HepG2 (cell line): ENCODE measurements around the gene ACSL4. TPM values are rescaled to one million over a fixed set of nuclear protein-coding genes. Genes with fewer than 3 reads are reported as not detected.

ENCODE experiments used
- ATAC-seq: fragments of 200-7000 bp; cut with Tn5 transposase; 3 replicates; pipeline ENCODE4 v1.9.1; 2020; ENCODE audit warnings: mild to moderate bottlenecking, moderate library complexity
- BruUV-seq: library from RNA; stranded (reverse); fragments of 400-500 nt; replicated peaks from 2 replicates; lab custom pipeline; 2021; lab: Mats Ljungman, UMichigan
- CTCF ChIA-PET: fragments of 300-600 bp; formaldehyde crosslinking; extraction: SDS; loops from one replicate; lab custom pipeline; 2021; ENCODE audit warnings: low total read pairs, inconsistent platforms, low intra/inter-chr PET ratio; lab: Yijun Ruan, JAX
- POLR2A ChIA-PET: fragments of 350-600 bp; sonication (Branson Sonifier 250); formaldehyde crosslinking; loops from one replicate; lab custom pipeline; 2020; ENCODE audit warnings: antibody characterized with exemption, inconsistent platforms; lab: Yijun Ruan, JAX
- DNase-seq: peaks from one replicate; pipeline ENCODE4 v3.0.0-alpha.2; 2015; ENCODE audit warnings: low spot score
- FAIRE-seq: peaks from 3 replicates; lab custom pipeline; 2011; peaks lifted over from hg19 to GRCh38; lab: Jason Lieb, UNC
- H2AFZ ChIP-seq: one replicate; pipeline ENCODE4 v1.6.1; 2011; ENCODE audit warnings: low read length, inconsistent platforms
- H3K27ac ChIP-seq: fragments of 300-600 bp; 3 replicates; pipeline ENCODE4 v1.8.0; 2011; ENCODE audit warnings: mixed run types, mild to moderate bottlenecking, mixed read lengths, low read length, inconsistent platforms; ENCODE audit not compliant: insufficient read depth; ENCODE audit errors: extremely low read length
- H3K27me3 ChIP-seq, 2 experiments: fragments of 200-600 bp in 1 of 2; 2 replicates in 1 of 2; 3 replicates in 1 of 2; pipeline versions ENCODE4 v1.6.0 to v1.8.0; 2011; ENCODE audit warnings: low read length in 2 of 2, mild to moderate bottlenecking in 2 of 2, moderate library complexity in 2 of 2, inconsistent platforms in 1 of 2; ENCODE audit not compliant: insufficient read depth in 2 of 2, control insufficient read depth in 1 of 2
- H3K36me3 ChIP-seq, 2 experiments: fragments of 200-600 bp in 1 of 2; replicated peaks in 1 of 2; 2 replicates in 1 of 2; 3 replicates in 1 of 2; pipeline versions ENCODE4 v1.5.1 to v1.8.0; 2011; ENCODE audit warnings: low read length in 2 of 2, inconsistent platforms in 1 of 2; ENCODE audit not compliant: insufficient read depth in 2 of 2, control insufficient read depth in 1 of 2
- H3K4me1 ChIP-seq: 2 replicates; pipeline ENCODE4 v1.5.1; 2012; ENCODE audit warnings: low read length, inconsistent platforms; ENCODE audit not compliant: insufficient read depth
- H3K4me2 ChIP-seq: 2 replicates; pipeline ENCODE4 v1.6.0; 2011; ENCODE audit warnings: low read depth, low read length, inconsistent platforms
- H3K4me3 ChIP-seq, 3 experiments: fragments of 200-600 bp in 1 of 3; sonication (generic), shearing (Covaris generic) in 1 of 3; replicated peaks in 1 of 3; 2 replicates each; pipeline ENCODE4 v1.5.1; 2011 to 2016; ENCODE audit warnings: low read length in 3 of 3, inconsistent platforms in 2 of 3, low read depth in 2 of 3, mild to moderate bottlenecking in 2 of 3, control low read depth in 1 of 3, mixed read lengths in 1 of 3; ENCODE audit not compliant: insufficient read depth in 1 of 3
- H3K79me2 ChIP-seq: one replicate; pipeline ENCODE4 v1.6.1; 2011; ENCODE audit warnings: low read length, inconsistent platforms; ENCODE audit not compliant: insufficient read depth
- H3K9ac ChIP-seq: 2 replicates; pipeline ENCODE4 v1.6.0; 2011; ENCODE audit warnings: mild to moderate bottlenecking, low read depth, low read length, inconsistent platforms; ENCODE audit not compliant: insufficient read depth
- H3K9me3 ChIP-seq: 2 replicates; pipeline ENCODE4 v1.5.1; 2012; ENCODE audit warnings: mild to moderate bottlenecking, low read length
- H4K20me1 ChIP-seq: 2 replicates; pipeline ENCODE4 v1.6.0; 2011; ENCODE audit warnings: inconsistent platforms, mild to moderate bottlenecking, low read length, moderate library complexity; ENCODE audit not compliant: insufficient read depth
- IKZF1 ChIP-seq: fragments of 450-650 bp; IDR thresholded peaks from 2 replicates; pipeline ENCODE4 v1.7.1; 2016
- KIAA2018 ChIP-seq: sonication (generic); formaldehyde crosslinking; IDR thresholded peaks from 2 replicates; pipeline ENCODE4 v1.5.0; 2020; ENCODE audit warnings: mild to moderate bottlenecking, missing genetic modification reagents, borderline replicate concordance
- NR2F1 ChIP-seq, 2 experiments: fragments of 450-650 bp in 1 of 2; formaldehyde crosslinking in 1 of 2; IDR thresholded peaks; 2 replicates each; pipeline versions ENCODE4 v1.5.0 to v1.6.1; 2016 to 2020; ENCODE audit warnings: mild to moderate bottlenecking in 1 of 2, missing compliant biosample characterization in 1 of 2, missing genetic modification reagents in 1 of 2, moderate library complexity in 1 of 2
- ONECUT2 ChIP-seq: sonication (generic); formaldehyde crosslinking; IDR thresholded peaks from 2 replicates; pipeline ENCODE4 v1.4.0; 2020; ENCODE audit warnings: missing genetic modification reagents
- PAF1 ChIP-seq: IDR thresholded peaks from 2 replicates; pipeline ENCODE4 v1.6.1; 2016; ENCODE audit warnings: missing genetic modification reagents, missing compliant biosample characterization
- SKIL ChIP-seq: sonication (generic); formaldehyde crosslinking; IDR thresholded peaks from 2 replicates; pipeline ENCODE4 v1.8.0; 2022; ENCODE audit warnings: missing genetic modification reagents, mild to moderate bottlenecking, moderate library complexity, borderline replicate concordance
- TFAP4 ChIP-seq: sonication (generic); IDR thresholded peaks from 2 replicates; pipeline ENCODE4 v1.6.1; 2016; ENCODE audit warnings: low read depth, borderline replicate concordance
- THAP9 ChIP-seq: sonication (generic); formaldehyde crosslinking; IDR thresholded peaks from 2 replicates; pipeline ENCODE4; 2020; ENCODE audit warnings: missing genetic modification reagents, mild to moderate bottlenecking, borderline replicate concordance
- ZBTB38 ChIP-seq: sonication (generic); formaldehyde crosslinking; IDR thresholded peaks from 2 replicates; pipeline ENCODE4 v1.5.1; 2020; ENCODE audit warnings: mild to moderate bottlenecking, missing genetic modification reagents
- WGBS: methylation state at CpG from one replicate; pipeline ENCODE4 v1.1.6; 2017; ENCODE audit warnings: low lambda C conversion rate; 5-methylcytosine and 5-hydroxymethylcytosine counted together
- in situ Hi-C: cut with HindIII; loops from 2 replicates; pipeline ENCODE4 v1.10.0; 2017; ENCODE audit warnings: low pct_unique_long_range_greater_than_20kb; ENCODE audit not compliant: extremely low pct_ligation_motif_present
- intact Hi-C: fragments of 100-400 bp; cut with micrococcal nuclease; formaldehyde crosslinking; loops from one replicate; pipeline ENCODE4 v1.10.0; 2022; ENCODE audit not compliant: unreplicated experiment
- polyA plus RNA-seq, 8 experiments: library from polyadenylated mRNA; depleted of rRNA in 3 of 8; stranded (reverse) in 7 of 8; unstranded in 1 of 8; fragments of >200 nt; fragmentation: Illumina TruSeq in 4 of 8; extraction: Trizol in 4 of 8; gene quantifications; 2 replicates each; pipeline versions ENCODE4 v1.2.1 to v1.2.3, GENCODE V29; 2011 to 2016; ENCODE audit warnings: low read depth in 4 of 8, missing spikeins in 1 of 8, mixed read lengths in 1 of 8; ENCODE audit not compliant: insufficient read depth in 1 of 8
- total RNA-seq, 5 experiments: library from RNA; depleted of rRNA; stranded (reverse); fragments of >200 nt; fragmentation: Illumina TruSeq; extraction: Trizol; gene quantifications; 2 replicates each; pipeline ENCODE4 v1.2.3, GENCODE V29; 2016; ENCODE audit warnings: low read depth in 1 of 5

The ACSL4 gene
- total and polyA plus RNA-seq, 2 of the 13 experiments (the other 11 are each of a cell fraction or from before 2014, with no cell fraction given) = 207 to 316 TPM

GRCh38 chrX:109753256-109753655, 20.2 kb upstream of the ACSL4 start (continued):
- no peak for TF ChIP-seq TFAP4
- TF ChIP-seq NR2F1 (CRISPR knock-in tag; IDR thresholded peaks at IDR 0.05) = no peak
- TF ChIP-seq IKZF1 = no peak
- TF ChIP-seq, all 625 proteins: peak for 0

GRCh38 chrX:109751698-109752097, 18.6 kb upstream of the ACSL4 start:
- no peaks in the 10 kb centered on the region for H3K27me3 ChIP-seq
- POLR2A ChIA-PET = no interaction called here
- H3K9ac ChIP-seq = no peak overlapping the region
- H3K4me2 ChIP-seq = no peak overlapping the region
- H4K20me1 ChIP-seq = no peaks in the 10 kb centered on the region
- H3K4me1 ChIP-seq = peaks cover 17% of the 10 kb centered on the region; the same call in 1 of the 2 replicates
- intact Hi-C loops = no loop called here
- H3K79me2 ChIP-seq = no peaks in the 10 kb centered on the region
- CTCF ChIA-PET = no interaction called here
- no peak overlapping the region for H3K27ac ChIP-seq
- no peaks in the 10 kb centered on the region for H3K36me3 ChIP-seq
- in situ Hi-C loops = no loop called here
- H3K4me3 ChIP-seq = no peak overlapping the region
- ATAC-seq = no peak
- FAIRE-seq = no peak
- H2AFZ ChIP-seq = no peak overlapping the region
- BruUV-seq = no TSS peak
- 67% methylated on average over 2 of the region's 2 CpGs for WGBS
- H3K9me3 ChIP-seq = no peaks in the 10 kb centered on the region
- no peak for DNase-seq
- TF ChIP-seq PAF1 (CRISPR knock-in tag) (no peak), THAP9 (no peak), ZBTB38 (CRISPR knock-in tag) (no peak), ONECUT2 (CRISPR knock-in tag) (no peak), KIAA2018 (CRISPR knock-in tag) (no peak), SKIL (CRISPR knock-in tag) (no peak)
